CD14-positive monocyte (primary cell): Measurements from ENCODE around the gene ACTN4. TPM values are rescaled to one million over a fixed set of nuclear protein-coding genes. Genes with fewer than 3 reads are reported as not detected.

Source experiments
- DNase-seq, 3 donors: peaks; one replicate each; pipeline ENCODE4 v3.0.0-alpha.2; 2011 to 2022
- H2AFZ ChIP-seq: 2 replicates; pipeline ENCODE4 v1.6.0; 2012; ENCODE audit warnings: mild to moderate bottlenecking, low read depth, low read length, inconsistent platforms; ENCODE audit not compliant: insufficient read depth, poor library complexity, severe bottlenecking
- H3K27ac ChIP-seq, 2 donors: 1 replicate in 1 of 2; 2 replicates in 1 of 2; pipeline ENCODE4 v1.5.1; 2012 to 2013; ENCODE audit warnings: low read length in 2 of 2, control low read depth in 1 of 2, inconsistent platforms in 1 of 2, low read depth in 1 of 2, mild to moderate bottlenecking in 1 of 2
- H3K27me3 ChIP-seq, 2 donors: one replicate each; pipeline versions ENCODE4 v1.6.0 to v1.6.1; 2011 to 2013; ENCODE audit warnings: low read length in 2 of 2; ENCODE audit not compliant: control insufficient read depth in 2 of 2, insufficient read depth in 2 of 2
- H3K36me3 ChIP-seq, 2 donors: replicated peaks in 1 of 2; 1 replicate in 1 of 2; 2 replicates in 1 of 2; pipeline versions ENCODE4 v1.5.1 to v1.6.1; 2012 to 2013; ENCODE audit warnings: low read length in 2 of 2, control low read depth in 1 of 2, inconsistent platforms in 1 of 2, mild to moderate bottlenecking in 1 of 2; ENCODE audit not compliant: insufficient read depth in 2 of 2, control insufficient read depth in 1 of 2
- H3K4me1 ChIP-seq, 2 donors: 1 replicate in 1 of 2; 2 replicates in 1 of 2; pipeline versions ENCODE4 v1.5.1 to v1.6.1; 2012 to 2013; ENCODE audit warnings: low read length in 2 of 2, control low read depth in 1 of 2, inconsistent platforms in 1 of 2, mild to moderate bottlenecking in 1 of 2, moderate library complexity in 1 of 2; ENCODE audit not compliant: insufficient read depth in 2 of 2, control insufficient read depth in 1 of 2
- H3K4me2 ChIP-seq: replicated peaks from 2 replicates; pipeline ENCODE3; 2012; ENCODE audit warnings: low read length, moderate library complexity, mild to moderate bottlenecking; ENCODE audit not compliant: poor library complexity, severe bottlenecking; ENCODE audit errors: extremely low read depth
- H3K4me3 ChIP-seq, 3 experiments: fragments of 200-600 bp in 1 of 3; sonication (generic) in 1 of 3; replicated peaks in 1 of 3; 1 replicate in 2 of 3; 2 replicates in 1 of 3; pipeline ENCODE4 v1.5.1; 2011 to 2013; ENCODE audit warnings: low read length in 3 of 3, mild to moderate bottlenecking in 3 of 3, control low read depth in 2 of 3, low read depth in 2 of 3, inconsistent platforms in 1 of 3, moderate library complexity in 1 of 3
- H3K79me2 ChIP-seq: 2 replicates; pipeline ENCODE4 v1.6.0; 2012; ENCODE audit warnings: mild to moderate bottlenecking, control low read depth, inconsistent platforms, low read length, moderate library complexity; ENCODE audit not compliant: insufficient read depth
- H3K9ac ChIP-seq: 2 replicates; pipeline ENCODE4 v1.6.0; 2017; ENCODE audit warnings: low read length, mild to moderate bottlenecking; ENCODE audit not compliant: insufficient read depth, poor library complexity, severe bottlenecking
- H3K9me3 ChIP-seq, 2 donors: replicated peaks in 1 of 2; 1 replicate in 1 of 2; 2 replicates in 1 of 2; pipeline versions ENCODE4 v1.5.1 to v1.6.1; 2012 to 2013; ENCODE audit warnings: low read length in 2 of 2, control low read depth in 1 of 2; ENCODE audit not compliant: control insufficient read depth in 1 of 2, insufficient read depth in 1 of 2
- H4K20me1 ChIP-seq: 2 replicates; pipeline ENCODE4 v1.6.0; 2012; ENCODE audit warnings: mild to moderate bottlenecking, low read length, control low read depth, moderate library complexity; ENCODE audit not compliant: insufficient read depth
- H3K27ac Mint-ChIP-seq, 7 donors: one replicate each; pipeline ENCODE4 v1.8.0; 2020; ENCODE audit warnings: mild to moderate bottlenecking in 7 of 7, mixed read lengths in 7 of 7, moderate library complexity in 6 of 7, inconsistent platforms in 2 of 7
- H3K27me3 Mint-ChIP-seq, 3 donors: one replicate each; pipeline ENCODE4 v1.8.0; 2021 to 2022; ENCODE audit warnings: low read depth in 3 of 3, mild to moderate bottlenecking in 3 of 3, mixed read lengths in 3 of 3, moderate library complexity in 3 of 3, inconsistent platforms in 1 of 3
- H3K36me3 Mint-ChIP-seq, 2 donors: one replicate each; pipeline ENCODE4 v1.8.0; 2020; ENCODE audit warnings: mixed read lengths in 2 of 2, inconsistent platforms in 1 of 2, mild to moderate bottlenecking in 1 of 2
- H3K4me1 Mint-ChIP-seq: one replicate; pipeline ENCODE4 v1.8.0; 2020; ENCODE audit warnings: mild to moderate bottlenecking, mixed read lengths
- H3K4me3 Mint-ChIP-seq, 2 donors: one replicate each; pipeline ENCODE4 v1.8.0; 2020; ENCODE audit warnings: mild to moderate bottlenecking in 2 of 2, mixed read lengths in 2 of 2, moderate library complexity in 1 of 2
- H3K9me3 Mint-ChIP-seq, 7 donors: one replicate each; pipeline ENCODE4 v1.8.0; 2020 to 2022; ENCODE audit warnings: mixed read lengths in 7 of 7, mild to moderate bottlenecking in 6 of 7, moderate library complexity in 6 of 7, inconsistent platforms in 2 of 7
- WGBS: methylation state at CpG from one replicate; pipeline ENCODE4 v1.1.5; 2013; ENCODE audit warnings: missing lambda C conversion rate; ENCODE audit not compliant: insufficient coverage; 5-methylcytosine and 5-hydroxymethylcytosine counted together
- intact Hi-C, 2 donors: fragments of 100-400 bp; cut with micrococcal nuclease; formaldehyde crosslinking; loops; one replicate each; pipeline versions ENCODE4 v1.15.0 to v1.15.1; 2023
- polyA plus RNA-seq, 3 donors: library from polyadenylated mRNA; depleted of rRNA in 1 of 3; unstranded in 2 of 3; stranded (reverse) in 1 of 3; fragments of 300-500 nt in 2 of 3; fragments of >200 nt in 1 of 3; fragmentation: Illumina TruSeq in 2 of 3; gene quantifications; 1 replicate in 2 of 3; 2 replicates in 1 of 3; pipeline ENCODE4 v1.2.3, GENCODE V29; 2012 to 2021
- TF ChIP-seq, protein P1 (sequence below): fragments of 200-600 bp; IDR thresholded peaks from one replicate; pipeline ENCODE4 v1.8.0; 2022; ENCODE audit warnings: antibody characterized with exemption, mild to moderate bottlenecking

The ACTN4 gene
- polyA plus RNA-seq, 3 donors: 8.4 to 177 (median 16.0) TPM

DNA sequence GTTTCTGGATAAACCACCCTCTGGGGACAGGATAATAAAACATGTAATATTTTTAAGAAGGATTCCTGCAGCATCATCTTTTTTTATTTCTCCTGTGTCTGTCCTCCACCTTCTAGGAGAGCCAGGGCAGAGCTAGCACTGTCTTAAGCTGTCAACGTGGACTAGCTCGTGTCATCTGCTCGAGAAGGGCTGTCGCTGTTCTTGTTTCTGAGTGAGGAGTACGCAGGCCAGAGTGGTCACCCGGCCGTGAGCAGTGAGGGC, 83.0 kb downstream of the ACTN4 start:
- Mint-ChIP-seq H3K4me3 (no peak overlapping the region), H3K36me3 (peaks cover 46 to 67% of the 10 kb centered on the region in 2 donors), H3K4me1 (peaks cover 29% of the 10 kb centered on the region), H3K27ac (peak overlapping the region in 3 of 7 donors; percentile 54 to 79 (median 73)), H3K9me3 (peaks cover 0 to 2% (median 0%) of the 10 kb centered on the region in 7 donors), H3K27me3 (peaks cover 0 to 7% (median 5%) of the 10 kb centered on the region in 3 donors)
- H4K20me1 ChIP-seq: no peaks in the 10 kb centered on the region
- H3K27ac ChIP-seq: no peak overlapping the region
- peaks cover 45 to 56% of the 10 kb centered on the region in 2 donors for H3K36me3 ChIP-seq
- H3K4me3 ChIP-seq: no peak overlapping the region
- TF ChIP-seq, protein P1, sequence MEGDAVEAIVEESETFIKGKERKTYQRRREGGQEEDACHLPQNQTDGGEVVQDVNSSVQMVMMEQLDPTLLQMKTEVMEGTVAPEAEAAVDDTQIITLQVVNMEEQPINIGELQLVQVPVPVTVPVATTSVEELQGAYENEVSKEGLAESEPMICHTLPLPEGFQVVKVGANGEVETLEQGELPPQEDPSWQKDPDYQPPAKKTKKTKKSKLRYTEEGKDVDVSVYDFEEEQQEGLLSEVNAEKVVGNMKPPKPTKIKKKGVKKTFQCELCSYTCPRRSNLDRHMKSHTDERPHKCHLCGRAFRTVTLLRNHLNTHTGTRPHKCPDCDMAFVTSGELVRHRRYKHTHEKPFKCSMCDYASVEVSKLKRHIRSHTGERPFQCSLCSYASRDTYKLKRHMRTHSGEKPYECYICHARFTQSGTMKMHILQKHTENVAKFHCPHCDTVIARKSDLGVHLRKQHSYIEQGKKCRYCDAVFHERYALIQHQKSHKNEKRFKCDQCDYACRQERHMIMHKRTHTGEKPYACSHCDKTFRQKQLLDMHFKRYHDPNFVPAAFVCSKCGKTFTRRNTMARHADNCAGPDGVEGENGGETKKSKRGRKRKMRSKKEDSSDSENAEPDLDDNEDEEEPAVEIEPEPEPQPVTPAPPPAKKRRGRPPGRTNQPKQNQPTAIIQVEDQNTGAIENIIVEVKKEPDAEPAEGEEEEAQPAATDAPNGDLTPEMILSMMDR: no peak
- intact Hi-C loops: loop anchor here in 1 of 2 donors (10.0 kb wide), 1 partner anchor 194 kb away; no protein-coding TSS in a partner anchor
- H3K4me1 ChIP-seq: peaks cover 22 to 25% of the 10 kb centered on the region in 2 donors
- H2AFZ ChIP-seq: no peak overlapping the region
- no peaks in the 10 kb centered on the region for H3K79me2 ChIP-seq
- 98% methylated on average over 5 of the region's 7 CpGs for WGBS
- no peak overlapping the region for H3K9ac ChIP-seq
- H3K4me2 ChIP-seq: no peak overlapping the region
- H3K9me3 ChIP-seq: no peaks in the 10 kb centered on the region
- H3K27me3 ChIP-seq: no peaks in the 10 kb centered on the region
- no peak for DNase-seq

DNA sequence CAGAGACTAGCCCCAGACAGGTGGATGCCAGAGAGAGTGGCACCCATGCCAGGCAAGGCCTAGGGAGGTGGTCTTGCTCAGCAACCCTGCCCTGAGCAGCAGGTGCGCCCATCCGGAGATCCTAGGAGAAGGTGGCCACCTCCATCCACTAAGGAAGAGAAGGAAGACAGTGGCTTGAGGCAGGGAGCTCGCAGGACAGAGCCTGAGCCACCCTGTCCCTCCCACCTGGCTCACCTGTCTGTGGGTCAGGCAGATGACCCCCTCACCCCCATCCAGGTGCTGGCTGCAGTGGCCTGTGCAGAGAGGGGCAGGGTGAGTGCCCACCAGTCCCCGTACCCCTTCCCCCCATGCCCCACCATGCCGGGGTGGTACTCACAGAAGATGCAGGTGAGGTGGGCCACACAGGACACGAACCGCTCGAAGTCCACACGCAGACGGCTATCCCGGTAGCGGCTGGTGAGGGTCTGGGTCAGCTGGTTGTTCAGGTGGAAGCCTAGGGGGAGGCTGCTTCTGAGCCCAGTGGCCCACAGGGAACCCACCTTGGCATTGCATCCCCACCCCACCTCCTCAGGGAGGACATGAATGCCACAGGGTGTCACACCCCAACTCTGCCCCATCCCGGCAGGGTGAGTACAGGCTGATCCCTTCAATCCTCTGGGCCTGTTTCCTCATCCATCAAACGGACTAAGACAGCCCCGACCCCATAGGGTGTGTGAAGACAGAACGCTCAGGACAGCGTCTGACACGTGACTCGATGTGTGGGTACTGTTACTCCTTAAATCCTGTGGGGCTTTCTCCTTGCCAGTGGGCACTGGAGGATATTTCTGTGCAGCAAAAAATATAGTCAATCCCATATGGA, 83.5 kb downstream of the ACTN4 start:
- Histone ChIP-seq H3K4me2 (no peak overlapping the region), H4K20me1 (no peaks in the 10 kb centered on the region), H3K79me2 (no peaks in the 10 kb centered on the region), H3K9ac (no peak overlapping the region), H3K4me1 (peaks cover 23 to 27% of the 10 kb centered on the region in 2 donors), H3K4me3 (no peak overlapping the region), H3K27me3 (no peaks in the 10 kb centered on the region), H3K36me3 (peaks cover 40 to 50% of the 10 kb centered on the region in 2 donors), H3K27ac (no peak overlapping the region), H3K9me3 (no peaks in the 10 kb centered on the region), H2AFZ (no peak overlapping the region)
- peaks cover 0 to 7% (median 5%) of the 10 kb centered on the region in 3 donors for H3K27me3 Mint-ChIP-seq
- TF ChIP-seq, protein P1: no peak
- H3K4me1 Mint-ChIP-seq: peaks cover 30% of the 10 kb centered on the region
- peaks cover 41 to 62% of the 10 kb centered on the region in 2 donors for H3K36me3 Mint-ChIP-seq
- DNase-seq: no peak
- no peak overlapping the region for H3K4me3 Mint-ChIP-seq
- peaks cover 0 to 2% (median 0%) of the 10 kb centered on the region in 7 donors for H3K9me3 Mint-ChIP-seq
- peak overlapping the region in 1 of 7 donors; percentile 24 for H3K27ac Mint-ChIP-seq
- 82% methylated on average over 3 of the region's 19 CpGs for WGBS
- intact Hi-C loops: loop anchor here in 1 of 2 donors (10.0 kb wide), 1 partner anchor 194 kb away; no protein-coding TSS in a partner anchor
